SH-SY5Y (cell line): ENCODE measurements around the gene ZSCAN16.
"Not testable (repeated sequence)": the region's sequence is repeated elsewhere in the genome, so short reads cannot be mapped to it uniquely, and the experiment has no call there.

ENCODE experiments used
- GATA2 ChIP-seq: IDR thresholded peaks from 2 replicates; pipeline ENCODE4 v1.6.1; 2011; ENCODE audit warnings: mild to moderate bottlenecking, low read depth, low read length
- GATA3 ChIP-seq: IDR thresholded peaks from 2 replicates; pipeline ENCODE4 v1.6.1; 2011; ENCODE audit warnings: low read depth, mild to moderate bottlenecking, low read length, moderate library complexity

ZSCAN16 gene

GRCh38 chr6:28124350-28124970 lies at the start of gene ZSCAN16:
Gene ZSCAN16, plus strand, starts transcription at chr6:28124609. Its CDS starts 835 bp downstream, at chr6:28125444.
- TF ChIP-seq GATA3 (no peak), GATA2 (no peak)

- TF ChIP-seq GATA2 (no peak), GATA3 (no peak)
Measured at GRCh38 chr6:28078050-28078449, 46.4 kb upstream of the ZSCAN16 start.

- TF ChIP-seq GATA2 (no peak), GATA3 (no peak)
Measured at GRCh38 chr6:28078836-28079235, 45.6 kb upstream of the ZSCAN16 start.

- not testable (repeated sequence) for TF ChIP-seq GATA3, GATA2
Measured at GRCh38 chr6:28080381-28080630, 44.1 kb upstream of the ZSCAN16 start, which contains the start of gene ZNF165. Gene ZNF165, plus strand, starts transcription at chr6:28080568. Its CDS starts 4,913 bp downstream, at chr6:28085481.

- TF ChIP-seq GATA2: no peak
- no peak for TF ChIP-seq GATA3
Measured at GRCh38 chr6:28080631-28081485, 43.6 kb upstream of the ZSCAN16 start.

- TF ChIP-seq GATA3: no peak
- no peak for TF ChIP-seq GATA2
Measured at GRCh38 chr6:28081486-28081751, 43.0 kb upstream of the ZSCAN16 start.

GRCh38 chr6:28082939-28083338 lies 41.5 kb upstream of the ZSCAN16 start:
- TF ChIP-seq GATA3 (no peak), GATA2 (no peak)

- TF ChIP-seq GATA3 (no peak), GATA2 (no peak)
Measured at GRCh38 chr6:28089054-28089453, 35.4 kb upstream of the ZSCAN16 start.

- TF ChIP-seq GATA2 (no peak), GATA3 (no peak)
Measured at GRCh38 chr6:28090917-28091586, 33.4 kb upstream of the ZSCAN16 start.

- TF ChIP-seq GATA3 (no peak), GATA2 (no peak)
Measured at GRCh38 chr6:28104392-28105244, 19.8 kb upstream of the ZSCAN16 start.

GRCh38 chr6:28105245-28105639 lies 19.2 kb upstream of the ZSCAN16 start:
- TF ChIP-seq GATA2 (no peak), GATA3 (no peak)

GRCh38 chr6:28107506-28107905 lies 16.9 kb upstream of the ZSCAN16 start:
- TF ChIP-seq GATA3: no peak
- TF ChIP-seq GATA2: no peak

- TF ChIP-seq GATA3: no peak
- no peak for TF ChIP-seq GATA2
Measured at GRCh38 chr6:28111964-28112363, 12.4 kb upstream of the ZSCAN16 start.

- TF ChIP-seq GATA2: no peak
- TF ChIP-seq GATA3: no peak
Measured at GRCh38 chr6:28115799-28116198, 8.6 kb upstream of the ZSCAN16 start.
